ENCODE data around the gene SPDEF.

Gene SPDEF

GRCh38 chr6:34581561-34581920, 25.4 kb upstream of the SPDEF start:
- no peaks in the 10 kb centered on the region for H3K4me1 ChIP-seq (ENCODE audit: control insufficient read depth in 1 of 2, insufficient read depth in 2 of 2, low read length in 2 of 2)
- no peaks in the 10 kb centered on the region for H3K27me3 ChIP-seq (ENCODE audit: low read depth, low read length)
- H3K4me3 ChIP-seq (ENCODE audit: low read depth in 1 of 2, low read length in 2 of 2), result no peak overlapping the region
- H3K27ac ChIP-seq (ENCODE audit: low read length), result no peak overlapping the region
- no peaks in the 10 kb centered on the region for H3K9me3 ChIP-seq (ENCODE audit: control insufficient read depth in 1 of 2, low read length in 2 of 2)
- H3K36me3 ChIP-seq (ENCODE audit: control insufficient read depth in 1 of 2, insufficient read depth in 2 of 2, low read length in 2 of 2), result peaks cover 3% of the 10 kb centered on the region in 2 donors

- H3K27ac ChIP-seq (ENCODE audit: low read length), result no peak overlapping the region
- H3K36me3 ChIP-seq (ENCODE audit: control insufficient read depth in 1 of 2, insufficient read depth in 2 of 2, low read length in 2 of 2), result peaks cover 0 to 3% of the 10 kb centered on the region in 2 donors
- no peaks in the 10 kb centered on the region for H3K9me3 ChIP-seq (ENCODE audit: control insufficient read depth in 1 of 2, low read length in 2 of 2)
- no peaks in the 10 kb centered on the region for H3K27me3 ChIP-seq (ENCODE audit: low read depth, low read length)
- no peak overlapping the region for H3K4me3 ChIP-seq (ENCODE audit: low read depth in 1 of 2, low read length in 2 of 2)
- H3K4me1 ChIP-seq (ENCODE audit: control insufficient read depth in 1 of 2, insufficient read depth in 2 of 2, low read length in 2 of 2), result no peaks in the 10 kb centered on the region
These were observed 24.8 kb upstream of the SPDEF start for GRCh38 chr6:34580707-34581560.

GRCh38 chr6:34578445-34579262, 22.5 kb upstream of the SPDEF start:
- no peak overlapping the region for H3K27ac ChIP-seq (ENCODE audit: low read length)
- peaks cover 0 to 3% of the 10 kb centered on the region in 2 donors for H3K36me3 ChIP-seq (ENCODE audit: control insufficient read depth in 1 of 2, insufficient read depth in 2 of 2, low read length in 2 of 2)
- no peak overlapping the region for H3K4me3 ChIP-seq (ENCODE audit: low read depth in 1 of 2, low read length in 2 of 2)
- H3K9me3 ChIP-seq (ENCODE audit: control insufficient read depth in 1 of 2, low read length in 2 of 2), result no peaks in the 10 kb centered on the region
- no peaks in the 10 kb centered on the region for H3K4me1 ChIP-seq (ENCODE audit: control insufficient read depth in 1 of 2, insufficient read depth in 2 of 2, low read length in 2 of 2)
- H3K27me3 ChIP-seq (ENCODE audit: low read depth, low read length), result no peaks in the 10 kb centered on the region

GRCh38 chr6:34576286-34576955, 20.3 kb upstream of the SPDEF start:
- no peaks in the 10 kb centered on the region for H3K4me1 ChIP-seq (ENCODE audit: control insufficient read depth in 1 of 2, insufficient read depth in 2 of 2, low read length in 2 of 2)
- H3K27ac ChIP-seq (ENCODE audit: low read length), result no peak overlapping the region
- H3K9me3 ChIP-seq (ENCODE audit: control insufficient read depth in 1 of 2, low read length in 2 of 2), result no peaks in the 10 kb centered on the region
- peaks cover 0 to 3% of the 10 kb centered on the region in 2 donors for H3K36me3 ChIP-seq (ENCODE audit: control insufficient read depth in 1 of 2, insufficient read depth in 2 of 2, low read length in 2 of 2)
- H3K4me3 ChIP-seq (ENCODE audit: low read depth in 1 of 2, low read length in 2 of 2), result no peak overlapping the region
- no peaks in the 10 kb centered on the region for H3K27me3 ChIP-seq (ENCODE audit: low read depth, low read length)

GRCh38 chr6:34575326-34575725, 19.2 kb upstream of the SPDEF start:
- Histone ChIP-seq H3K27ac (ENCODE audit: low read length) (no peak overlapping the region), H3K27me3 (ENCODE audit: low read depth, low read length) (no peaks in the 10 kb centered on the region), H3K36me3 (ENCODE audit: control insufficient read depth in 1 of 2, insufficient read depth in 2 of 2, low read length in 2 of 2) (peaks cover 0 to 3% of the 10 kb centered on the region in 2 donors), H3K4me3 (ENCODE audit: low read depth in 1 of 2, low read length in 2 of 2) (no peak overlapping the region), H3K9me3 (ENCODE audit: control insufficient read depth in 1 of 2, low read length in 2 of 2) (no peaks in the 10 kb centered on the region), H3K4me1 (ENCODE audit: control insufficient read depth in 1 of 2, insufficient read depth in 2 of 2, low read length in 2 of 2) (no peaks in the 10 kb centered on the region)

GRCh38 chr6:34574647-34575293, 18.6 kb upstream of the SPDEF start:
- H3K4me1 ChIP-seq (ENCODE audit: control insufficient read depth in 1 of 2, insufficient read depth in 2 of 2, low read length in 2 of 2), result no peaks in the 10 kb centered on the region
- peaks cover 0 to under 1% of the 10 kb centered on the region in 2 donors for H3K36me3 ChIP-seq (ENCODE audit: control insufficient read depth in 1 of 2, insufficient read depth in 2 of 2, low read length in 2 of 2)
- H3K4me3 ChIP-seq (ENCODE audit: low read depth in 1 of 2, low read length in 2 of 2), result no peak overlapping the region
- no peaks in the 10 kb centered on the region for H3K27me3 ChIP-seq (ENCODE audit: low read depth, low read length)
- no peaks in the 10 kb centered on the region for H3K9me3 ChIP-seq (ENCODE audit: control insufficient read depth in 1 of 2, low read length in 2 of 2)
- H3K27ac ChIP-seq (ENCODE audit: low read length), result no peak overlapping the region

- no peak overlapping the region for H3K27ac ChIP-seq (ENCODE audit: low read length)
- no peak overlapping the region for H3K4me3 ChIP-seq (ENCODE audit: low read depth in 1 of 2, low read length in 2 of 2)
- no peaks in the 10 kb centered on the region for H3K27me3 ChIP-seq (ENCODE audit: low read depth, low read length)
- no peaks in the 10 kb centered on the region for H3K36me3 ChIP-seq (ENCODE audit: control insufficient read depth in 1 of 2, insufficient read depth in 2 of 2, low read length in 2 of 2)
- H3K4me1 ChIP-seq (ENCODE audit: control insufficient read depth in 1 of 2, insufficient read depth in 2 of 2, low read length in 2 of 2), result no peaks in the 10 kb centered on the region
- H3K9me3 ChIP-seq (ENCODE audit: control insufficient read depth in 1 of 2, low read length in 2 of 2), result no peaks in the 10 kb centered on the region
These were observed 17.5 kb upstream of the SPDEF start for GRCh38 chr6:34573567-34574183.

- Histone ChIP-seq H3K9me3 (ENCODE audit: control insufficient read depth in 1 of 2, low read length in 2 of 2) (no peaks in the 10 kb centered on the region), H3K4me1 (ENCODE audit: control insufficient read depth in 1 of 2, insufficient read depth in 2 of 2, low read length in 2 of 2) (no peaks in the 10 kb centered on the region), H3K4me3 (ENCODE audit: low read depth in 1 of 2, low read length in 2 of 2) (no peak overlapping the region), H3K27ac (ENCODE audit: low read length) (no peak overlapping the region), H3K27me3 (ENCODE audit: low read depth, low read length) (no peaks in the 10 kb centered on the region), H3K36me3 (ENCODE audit: control insufficient read depth in 1 of 2, insufficient read depth in 2 of 2, low read length in 2 of 2) (no peaks in the 10 kb centered on the region)
These were observed 16.5 kb upstream of the SPDEF start for GRCh38 chr6:34572585-34572984.

- Histone ChIP-seq H3K27ac (ENCODE audit: low read length) (no peak overlapping the region), H3K9me3 (ENCODE audit: control insufficient read depth in 1 of 2, low read length in 2 of 2) (no peaks in the 10 kb centered on the region), H3K27me3 (ENCODE audit: low read depth, low read length) (peaks cover 5% of the 10 kb centered on the region), H3K4me1 (ENCODE audit: control insufficient read depth in 1 of 2, insufficient read depth in 2 of 2, low read length in 2 of 2) (no peaks in the 10 kb centered on the region), H3K36me3 (ENCODE audit: control insufficient read depth in 1 of 2, insufficient read depth in 2 of 2, low read length in 2 of 2) (no peaks in the 10 kb centered on the region), H3K4me3 (ENCODE audit: low read depth in 1 of 2, low read length in 2 of 2) (no peak overlapping the region)
These were observed 15.9 kb upstream of the SPDEF start for GRCh38 chr6:34572021-34572420.

- Histone ChIP-seq H3K27ac (ENCODE audit: low read length) (no peak overlapping the region), H3K4me3 (ENCODE audit: low read depth in 1 of 2, low read length in 2 of 2) (no peak overlapping the region), H3K27me3 (ENCODE audit: low read depth, low read length) (peaks cover 8% of the 10 kb centered on the region), H3K4me1 (ENCODE audit: control insufficient read depth in 1 of 2, insufficient read depth in 2 of 2, low read length in 2 of 2) (no peaks in the 10 kb centered on the region), H3K36me3 (ENCODE audit: control insufficient read depth in 1 of 2, insufficient read depth in 2 of 2, low read length in 2 of 2) (no peaks in the 10 kb centered on the region), H3K9me3 (ENCODE audit: control insufficient read depth in 1 of 2, low read length in 2 of 2) (no peaks in the 10 kb centered on the region)
These were observed 15.3 kb upstream of the SPDEF start for GRCh38 chr6:34571388-34571787.
